DOHH2 (cell line): Measurements from ENCODE around the gene FHL3.

Source experiments
- H3F3A ChIP-seq: fragments of 200-600 bp; sonication (generic), shearing (Covaris generic); 2 replicates; pipeline ENCODE4 v1.6.0; 2016; ENCODE audit warnings: antibody characterized with exemption, mild to moderate bottlenecking; ENCODE audit not compliant: control insufficient read depth, insufficient read depth
- H3K27ac ChIP-seq: fragments of 200-600 bp; sonication (generic); 2 replicates; pipeline ENCODE4 v1.5.1; 2014; ENCODE audit warnings: low read depth, mild to moderate bottlenecking, low read length, moderate library complexity
- H3K27me3 ChIP-seq: fragments of 200-600 bp; sonication (generic); 2 replicates; pipeline ENCODE4 v1.6.1; 2014; ENCODE audit warnings: mild to moderate bottlenecking, low read length, mixed read lengths; ENCODE audit not compliant: control insufficient read depth
- H3K36me3 ChIP-seq: fragments of 200-600 bp; sonication (generic); 2 replicates; pipeline ENCODE4 v1.6.1; 2014; ENCODE audit warnings: mild to moderate bottlenecking, low read length, moderate library complexity, mixed read lengths; ENCODE audit not compliant: control insufficient read depth
- H3K4me1 ChIP-seq: fragments of 200-600 bp; sonication (generic); 2 replicates; pipeline ENCODE4 v1.6.1; 2014; ENCODE audit warnings: mild to moderate bottlenecking, low read length, mixed read lengths; ENCODE audit not compliant: control insufficient read depth
- H3K4me2 ChIP-seq: fragments of 200-600 bp; sonication (generic); 2 replicates; pipeline ENCODE4 v1.6.0; 2014; ENCODE audit warnings: mild to moderate bottlenecking, low read length, moderate library complexity
- H3K4me3 ChIP-seq: fragments of 200-600 bp; sonication (generic); 2 replicates; pipeline ENCODE4 v1.5.1; 2014; ENCODE audit warnings: mild to moderate bottlenecking, low read length, mixed read lengths
- H3K79me2 ChIP-seq: fragments of 200-600 bp; sonication (generic); 2 replicates; pipeline ENCODE4 v1.6.1; 2014; ENCODE audit warnings: mild to moderate bottlenecking, low read length, mixed read lengths; ENCODE audit not compliant: control insufficient read depth
- H3K9me2 ChIP-seq: fragments of 200-600 bp; sonication (generic); replicated peaks from 2 replicates; pipeline ENCODE4 v1.6.1; 2014; ENCODE audit warnings: mild to moderate bottlenecking, low read length, mixed read lengths; ENCODE audit not compliant: control insufficient read depth
- H3K9me3 ChIP-seq: fragments of 200-600 bp; sonication (generic); 2 replicates; pipeline ENCODE4 v1.6.1; 2014; ENCODE audit warnings: antibody characterized with exemption, low read length, mixed read lengths; ENCODE audit not compliant: control insufficient read depth, insufficient read depth
- H4K20me1 ChIP-seq: fragments of 200-600 bp; sonication (generic); 2 replicates; pipeline ENCODE4 v1.6.0; 2014; ENCODE audit warnings: low read depth, mild to moderate bottlenecking, antibody characterized with exemption, low read length, moderate library complexity; ENCODE audit not compliant: control insufficient read depth, insufficient read depth
- CTCF ChIP-seq: fragments of 200-600 bp; sonication (generic); IDR thresholded peaks from one replicate; pipeline ENCODE4 v1.5.1; 2014; ENCODE audit warnings: antibody characterized with exemption, mild to moderate bottlenecking, low read depth, low read length; ENCODE audit not compliant: poor library complexity, severe bottlenecking
- EZH2phosphoT487 ChIP-seq: fragments of 200-600 bp; sonication (generic); IDR thresholded peaks from 2 replicates; pipeline ENCODE4 v1.6.1; 2017; ENCODE audit warnings: borderline replicate concordance, mild to moderate bottlenecking, antibody characterized with exemption, low read length, moderate library complexity, mixed read lengths

The FHL3 gene

GRCh38 chr1:38009841-38010180 lies 4.5 kb upstream of the FHL3 start:
- no peak overlapping the region for H3K27ac ChIP-seq
- no peaks in the 10 kb centered on the region for H4K20me1 ChIP-seq
- peaks cover 8% of the 10 kb centered on the region for H3K36me3 ChIP-seq
- TF ChIP-seq EZH2phosphoT487 (no peak), CTCF (no peak)
- H3K4me3 ChIP-seq: no peak overlapping the region
- peaks cover 23% of the 10 kb centered on the region for H3K79me2 ChIP-seq
- peaks cover 2% of the 10 kb centered on the region; the same call in 1 of the 2 replicates for H3F3A ChIP-seq
- H3K4me2 ChIP-seq: no peak overlapping the region
- no peaks in the 10 kb centered on the region for H3K9me3 ChIP-seq
- H3K27me3 ChIP-seq: peaks cover 9% of the 10 kb centered on the region
- no peaks in the 10 kb centered on the region for H3K9me2 ChIP-seq
- H3K4me1 ChIP-seq: peaks cover 23% of the 10 kb centered on the region

GRCh38 chr1:38009088-38009840 lies 4.0 kb upstream of the FHL3 start:
- peaks cover 17% of the 10 kb centered on the region for H3K79me2 ChIP-seq
- H3F3A ChIP-seq: peaks cover 2% of the 10 kb centered on the region; the same call in 1 of the 2 replicates
- peaks cover 27% of the 10 kb centered on the region for H3K4me1 ChIP-seq
- no peak for TF ChIP-seq CTCF
- TF ChIP-seq EZH2phosphoT487: no peak
- H4K20me1 ChIP-seq: no peaks in the 10 kb centered on the region
- no peaks in the 10 kb centered on the region for H3K9me3 ChIP-seq
- peaks cover 14% of the 10 kb centered on the region for H3K27me3 ChIP-seq
- no peaks in the 10 kb centered on the region for H3K9me2 ChIP-seq
- peaks cover 6% of the 10 kb centered on the region for H3K36me3 ChIP-seq
- H3K4me3 ChIP-seq: no peak overlapping the region
- H3K4me2 ChIP-seq: no peak overlapping the region
- H3K27ac ChIP-seq: no peak overlapping the region

GRCh38 chr1:38006008-38006828 lies 904 bp upstream of the FHL3 start:
- no peak; the same call in 1 of the 2 replicates for TF ChIP-seq EZH2phosphoT487
- TF ChIP-seq CTCF: no peak
- Histone ChIP-seq H3K9me3 (no peaks in the 10 kb centered on the region), H3K9me2 (no peaks in the 10 kb centered on the region), H3K4me2 (no peak overlapping the region), H3K27ac (no peak overlapping the region), H3K79me2 (no peaks in the 10 kb centered on the region), H3K36me3 (no peaks in the 10 kb centered on the region), H3K27me3 (peaks cover 22% of the 10 kb centered on the region), H3F3A (peaks cover 1% of the 10 kb centered on the region; the same call in 1 of the 2 replicates), H3K4me1 (peaks cover 16% of the 10 kb centered on the region), H3K4me3 (peak overlapping the region; percentile 46; the same call in 1 of the 2 replicates), H4K20me1 (no peaks in the 10 kb centered on the region)
